ENCODE results near the gene ATP4B. TPM values are rescaled to one million over a fixed set of nuclear protein-coding genes. Genes with fewer than 3 reads are reported as not detected.
"Not testable (repeated sequence)": the region's sequence is repeated elsewhere in the genome, so short reads cannot be mapped to it uniquely, and the experiment has no call there.

The ATP4B gene
- polyA plus RNA-seq, 1 of the 3 experiments (the other 2 are of a cell fraction): not detected

DNA sequence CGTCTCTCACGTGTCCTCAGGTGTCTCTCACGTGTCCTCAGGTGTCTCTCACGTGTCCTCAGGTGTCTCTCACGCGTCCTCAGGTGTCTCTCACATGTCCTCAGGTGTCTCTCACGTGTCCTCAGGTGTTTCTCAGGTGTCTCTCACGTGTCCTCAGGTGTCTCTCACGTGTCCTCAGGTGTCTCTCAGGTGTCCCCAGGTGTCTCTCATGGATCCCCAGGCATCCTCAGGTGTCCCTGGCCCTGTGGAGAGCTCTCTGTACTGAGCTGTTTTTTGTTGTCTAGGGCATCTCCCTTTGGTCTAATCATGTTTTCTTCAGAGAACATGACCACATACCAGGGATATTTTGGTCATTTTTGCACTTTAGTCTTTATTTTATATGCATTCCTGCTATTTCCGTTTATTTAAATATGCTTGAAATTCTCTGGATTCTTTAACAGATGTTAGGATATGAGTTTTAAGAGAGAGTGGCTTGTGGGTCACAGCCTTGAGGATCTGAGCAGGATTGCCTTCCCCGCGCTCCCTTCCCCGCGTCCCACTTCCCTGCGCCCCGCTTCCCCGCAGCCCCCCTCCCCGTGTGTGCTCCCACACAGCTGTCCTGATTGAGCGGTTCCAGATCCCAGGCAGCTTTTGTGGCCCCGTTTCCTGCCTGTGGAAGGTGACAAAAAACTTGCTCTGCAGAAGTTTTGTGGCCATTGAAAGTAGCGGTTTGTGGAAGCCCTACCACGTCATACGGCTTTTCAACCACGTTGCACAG, 31.9 kb downstream of the ATP4B start:
- Histone ChIP-seq H2AFZ (ENCODE audit: low read depth) (no peak overlapping the region), H3K9ac (no peak overlapping the region), H4K20me1 (ENCODE audit: insufficient read depth) (peaks cover 55% of the 10 kb centered on the region), H3F3A (replicated peaks; ENCODE audit: insufficient read depth) (peaks cover 17% of the 10 kb centered on the region), H3K36me3 (replicated peaks in 1 of 2; ENCODE audit: control insufficient read depth in 1 of 2, insufficient read depth in 2 of 2, low read length in 1 of 2) (peaks cover 4 to 20% of the 10 kb centered on the region in 2 experiments), H3K4me1 (ENCODE audit: control insufficient read depth in 1 of 2, insufficient read depth in 2 of 2, low read depth in 1 of 2, low read length in 1 of 2) (peaks cover under 1 to 9% of the 10 kb centered on the region in 2 experiments; a peak in 2 of 4 replicates), H3K9me3 (no peaks in the 10 kb centered on the region), H3K4me2 (peak overlapping the region; percentile 73), H3K27me3 (ENCODE audit: insufficient read depth) (no peaks in the 10 kb centered on the region), H3K4me3 (ENCODE audit: low read depth in 2 of 2, low read length in 1 of 2) (no peak overlapping the region), H3K9me2 (no peaks in the 10 kb centered on the region), H3K27ac (ENCODE audit: low read depth in 2 of 2, low read length in 1 of 2) (peak overlapping the region in 1 of 2 experiments; percentile 34; a peak in 1 of 4 replicates), H3K79me2 (ENCODE audit: insufficient read depth) (peaks cover 23% of the 10 kb centered on the region)
- POLR2A ChIA-PET: no interaction called here
- DNase-seq: no peak
- CTCF ChIA-PET: no interaction called here
- TF ChIP-seq, protein P1, sequence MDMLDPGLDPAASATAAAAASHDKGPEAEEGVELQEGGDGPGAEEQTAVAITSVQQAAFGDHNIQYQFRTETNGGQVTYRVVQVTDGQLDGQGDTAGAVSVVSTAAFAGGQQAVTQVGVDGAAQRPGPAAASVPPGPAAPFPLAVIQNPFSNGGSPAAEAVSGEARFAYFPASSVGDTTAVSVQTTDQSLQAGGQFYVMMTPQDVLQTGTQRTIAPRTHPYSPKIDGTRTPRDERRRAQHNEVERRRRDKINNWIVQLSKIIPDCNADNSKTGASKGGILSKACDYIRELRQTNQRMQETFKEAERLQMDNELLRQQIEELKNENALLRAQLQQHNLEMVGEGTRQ (IDR thresholded peaks at IDR 0.05; ENCODE audit: borderline replicate concordance, low read depth, low read length): no peak
- no peak for TF ChIP-seq RCOR1 (IDR thresholded peaks at IDR 0.05; ENCODE audit: low read length)
- TF ChIP-seq TCF12 (IDR thresholded peaks at IDR 0.05): no peak
- no peak for TF ChIP-seq NRF1 (IDR thresholded peaks at IDR 0.05; ENCODE audit: low read depth, low read length)
- TF ChIP-seq, protein P2, sequence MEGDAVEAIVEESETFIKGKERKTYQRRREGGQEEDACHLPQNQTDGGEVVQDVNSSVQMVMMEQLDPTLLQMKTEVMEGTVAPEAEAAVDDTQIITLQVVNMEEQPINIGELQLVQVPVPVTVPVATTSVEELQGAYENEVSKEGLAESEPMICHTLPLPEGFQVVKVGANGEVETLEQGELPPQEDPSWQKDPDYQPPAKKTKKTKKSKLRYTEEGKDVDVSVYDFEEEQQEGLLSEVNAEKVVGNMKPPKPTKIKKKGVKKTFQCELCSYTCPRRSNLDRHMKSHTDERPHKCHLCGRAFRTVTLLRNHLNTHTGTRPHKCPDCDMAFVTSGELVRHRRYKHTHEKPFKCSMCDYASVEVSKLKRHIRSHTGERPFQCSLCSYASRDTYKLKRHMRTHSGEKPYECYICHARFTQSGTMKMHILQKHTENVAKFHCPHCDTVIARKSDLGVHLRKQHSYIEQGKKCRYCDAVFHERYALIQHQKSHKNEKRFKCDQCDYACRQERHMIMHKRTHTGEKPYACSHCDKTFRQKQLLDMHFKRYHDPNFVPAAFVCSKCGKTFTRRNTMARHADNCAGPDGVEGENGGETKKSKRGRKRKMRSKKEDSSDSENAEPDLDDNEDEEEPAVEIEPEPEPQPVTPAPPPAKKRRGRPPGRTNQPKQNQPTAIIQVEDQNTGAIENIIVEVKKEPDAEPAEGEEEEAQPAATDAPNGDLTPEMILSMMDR (IDR thresholded peaks at IDR 0.05): no peak
- TF ChIP-seq, protein P3, sequence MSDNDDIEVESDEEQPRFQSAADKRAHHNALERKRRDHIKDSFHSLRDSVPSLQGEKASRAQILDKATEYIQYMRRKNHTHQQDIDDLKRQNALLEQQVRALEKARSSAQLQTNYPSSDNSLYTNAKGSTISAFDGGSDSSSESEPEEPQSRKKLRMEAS (IDR thresholded peaks at IDR 0.05; ENCODE audit: low read depth): no peak
- TF ChIP-seq, protein P4, sequence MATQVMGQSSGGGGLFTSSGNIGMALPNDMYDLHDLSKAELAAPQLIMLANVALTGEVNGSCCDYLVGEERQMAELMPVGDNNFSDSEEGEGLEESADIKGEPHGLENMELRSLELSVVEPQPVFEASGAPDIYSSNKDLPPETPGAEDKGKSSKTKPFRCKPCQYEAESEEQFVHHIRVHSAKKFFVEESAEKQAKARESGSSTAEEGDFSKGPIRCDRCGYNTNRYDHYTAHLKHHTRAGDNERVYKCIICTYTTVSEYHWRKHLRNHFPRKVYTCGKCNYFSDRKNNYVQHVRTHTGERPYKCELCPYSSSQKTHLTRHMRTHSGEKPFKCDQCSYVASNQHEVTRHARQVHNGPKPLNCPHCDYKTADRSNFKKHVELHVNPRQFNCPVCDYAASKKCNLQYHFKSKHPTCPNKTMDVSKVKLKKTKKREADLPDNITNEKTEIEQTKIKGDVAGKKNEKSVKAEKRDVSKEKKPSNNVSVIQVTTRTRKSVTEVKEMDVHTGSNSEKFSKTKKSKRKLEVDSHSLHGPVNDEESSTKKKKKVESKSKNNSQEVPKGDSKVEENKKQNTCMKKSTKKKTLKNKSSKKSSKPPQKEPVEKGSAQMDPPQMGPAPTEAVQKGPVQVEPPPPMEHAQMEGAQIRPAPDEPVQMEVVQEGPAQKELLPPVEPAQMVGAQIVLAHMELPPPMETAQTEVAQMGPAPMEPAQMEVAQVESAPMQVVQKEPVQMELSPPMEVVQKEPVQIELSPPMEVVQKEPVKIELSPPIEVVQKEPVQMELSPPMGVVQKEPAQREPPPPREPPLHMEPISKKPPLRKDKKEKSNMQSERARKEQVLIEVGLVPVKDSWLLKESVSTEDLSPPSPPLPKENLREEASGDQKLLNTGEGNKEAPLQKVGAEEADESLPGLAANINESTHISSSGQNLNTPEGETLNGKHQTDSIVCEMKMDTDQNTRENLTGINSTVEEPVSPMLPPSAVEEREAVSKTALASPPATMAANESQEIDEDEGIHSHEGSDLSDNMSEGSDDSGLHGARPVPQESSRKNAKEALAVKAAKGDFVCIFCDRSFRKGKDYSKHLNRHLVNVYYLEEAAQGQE (IDR thresholded peaks at IDR 0.05; ENCODE audit: low read depth, low read length): no peak
- no peak for TF ChIP-seq EP300 (IDR thresholded peaks at IDR 0.05; ENCODE audit: borderline replicate concordance in 1 of 2, low read depth in 1 of 2, low read length in 1 of 2)
- TF ChIP-seq MXI1 (IDR thresholded peaks at IDR 0.05; ENCODE audit: low read depth, low read length): no peak
- no peak for TF ChIP-seq GABPA (IDR thresholded peaks at IDR 0.05; ENCODE audit: low read depth)
- no peak for TF ChIP-seq CHD2 (IDR thresholded peaks at IDR 0.05; ENCODE audit: low read length, partially characterized antibody)
- no peak for TF ChIP-seq FOXJ3 (CRISPR knock-in tag; IDR thresholded peaks at IDR 0.05)
- no peak for TF ChIP-seq TAF1 (IDR thresholded peaks at IDR 0.05; ENCODE audit: borderline replicate concordance, low read depth, low read length)
- no peak for TF ChIP-seq EZH2phosphoT487 (IDR thresholded peaks at IDR 0.05; ENCODE audit: borderline replicate concordance, low read depth)
- no peak for TF ChIP-seq ELF1 (IDR thresholded peaks at IDR 0.05)
- TF ChIP-seq RAD21 (IDR thresholded peaks at IDR 0.05; ENCODE audit: low read length): no peak
- TF ChIP-seq JUND (IDR thresholded peaks at IDR 0.05): no peak
- WGBS (ENCODE audit: low lambda C conversion rate): 90% methylated on average over 23 of the region's 24 CpGs

DNA sequence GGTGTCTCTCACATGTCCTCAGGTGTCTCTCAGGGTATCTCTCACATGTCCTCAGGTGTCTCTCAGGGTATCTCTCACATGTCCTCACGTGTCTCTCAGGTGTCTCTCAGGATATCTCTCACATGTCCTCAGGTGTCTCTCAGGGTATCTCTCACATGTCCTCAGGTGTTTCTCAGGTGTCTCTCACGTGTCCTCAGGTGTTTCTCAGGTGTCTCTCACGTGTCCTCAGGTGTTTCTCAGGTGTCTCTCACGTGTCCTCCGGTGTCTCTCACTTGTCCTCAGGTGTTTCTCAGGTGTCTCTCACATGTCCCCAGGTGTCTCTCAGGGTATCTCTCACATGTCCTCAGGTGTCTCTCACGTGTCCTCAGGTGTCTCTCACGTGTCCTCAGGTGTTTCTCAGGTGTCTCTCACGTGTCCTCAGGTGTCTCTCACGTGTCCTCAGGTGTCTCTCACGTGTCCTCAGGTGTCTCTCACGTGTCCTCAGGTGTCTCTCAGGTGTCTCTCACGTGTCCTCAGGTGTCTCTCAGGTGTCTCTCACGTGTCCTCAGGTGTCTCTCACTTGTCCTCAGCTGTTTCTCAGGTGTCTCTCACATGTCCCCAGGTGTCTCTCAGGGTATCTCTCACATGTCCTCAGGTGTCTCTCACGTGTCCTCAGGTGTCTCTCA, 33.2 kb downstream of the ATP4B start:
- H3K79me2 ChIP-seq (ENCODE audit: insufficient read depth): peaks cover 22% of the 10 kb centered on the region
- CTCF ChIA-PET; H3K9me2 ChIP-seq; H3K9ac ChIP-seq; DNase-seq; H3K4me2 ChIP-seq; POLR2A ChIA-PET; H3K27me3 ChIP-seq (ENCODE audit: insufficient read depth); H3K27ac ChIP-seq (ENCODE audit: low read depth in 2 of 2, low read length in 1 of 2); H2AFZ ChIP-seq (ENCODE audit: low read depth); H3K9me3 ChIP-seq; H3K4me3 ChIP-seq (ENCODE audit: low read depth in 2 of 2, low read length in 1 of 2): not testable (repeated sequence)
- H3K4me1 ChIP-seq (ENCODE audit: control insufficient read depth in 1 of 2, insufficient read depth in 2 of 2, low read depth in 1 of 2, low read length in 1 of 2): peaks cover 9 to 11% of the 10 kb centered on the region in 2 experiments; a peak in 3 of 4 replicates
- 90% methylated on average over 14 of the region's 14 CpGs for WGBS (ENCODE audit: low lambda C conversion rate)
- H3K36me3 ChIP-seq (replicated peaks in 1 of 2; ENCODE audit: control insufficient read depth in 1 of 2, insufficient read depth in 2 of 2, low read length in 1 of 2): peaks cover 4 to 10% of the 10 kb centered on the region in 2 experiments
- H3F3A ChIP-seq (replicated peaks; ENCODE audit: insufficient read depth): peaks cover 17% of the 10 kb centered on the region
- H4K20me1 ChIP-seq (ENCODE audit: insufficient read depth): peaks cover 55% of the 10 kb centered on the region
